HPDE6-E6E7 (cell line): Measurements from ENCODE around the gene PTGER4.

Experiments
- DNase-seq: peaks from one replicate; pipeline ENCODE4 v3.0.0; 2011; ENCODE audit warnings: missing footprints; ENCODE audit errors: extremely low spot score

PTGER4 gene

DNA sequence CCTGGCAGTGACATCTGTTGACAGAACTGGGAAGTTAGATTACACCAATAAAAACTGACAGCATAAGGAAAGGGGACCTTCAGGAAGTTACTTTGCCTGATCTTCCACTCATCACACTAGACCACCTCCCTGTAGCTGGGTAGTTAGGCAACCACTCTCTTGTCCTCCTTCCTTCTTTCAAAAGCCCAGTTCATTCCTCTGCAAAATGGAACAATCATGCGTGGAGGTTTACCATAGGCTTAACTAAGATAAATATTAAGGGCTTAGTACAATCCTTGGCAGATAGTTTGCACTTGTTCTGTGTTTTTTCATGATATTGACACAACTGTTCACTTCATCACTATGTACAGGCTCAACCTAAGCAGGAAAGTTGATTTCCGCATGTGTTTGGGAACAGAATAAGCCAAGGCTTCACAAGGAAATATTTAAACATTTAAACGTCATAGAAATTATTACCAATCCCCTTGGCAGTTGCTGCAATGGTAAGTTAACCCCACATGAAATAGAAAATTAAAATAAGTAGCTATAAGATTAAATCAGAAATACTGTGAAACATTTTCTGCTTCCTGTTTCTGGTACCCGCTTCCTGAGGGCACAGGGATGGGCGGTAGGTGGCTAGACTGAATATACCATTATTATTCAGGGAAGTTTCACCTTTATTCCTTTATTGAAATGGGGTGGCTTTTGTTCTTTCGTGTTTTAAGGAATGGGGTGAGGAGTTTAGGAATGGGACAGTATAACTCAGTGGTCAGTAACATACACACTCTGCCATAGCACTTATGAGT, 9.9 kb upstream of the PTGER4 start:
- no peak for DNase-seq

DNA sequence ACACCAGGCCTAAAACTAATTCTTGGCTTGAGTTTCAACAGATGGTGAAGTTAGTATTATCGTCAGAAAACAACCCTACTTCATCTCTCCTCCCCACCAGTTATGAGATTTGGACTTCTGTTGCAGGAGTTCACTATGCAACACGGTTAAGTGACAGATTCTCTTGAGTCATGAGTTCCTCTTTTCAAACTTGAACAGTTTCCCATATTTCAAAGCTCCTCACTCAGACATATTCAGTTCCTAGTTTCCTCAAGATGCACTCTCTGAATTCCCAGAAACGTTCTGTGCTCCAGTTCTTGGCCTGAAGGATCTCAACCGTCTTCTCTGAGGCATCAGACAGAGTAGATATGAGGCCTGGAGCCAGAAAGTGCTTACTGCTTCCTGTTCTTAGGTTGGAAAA, 7.3 kb upstream of the PTGER4 start:
- no peak for DNase-seq

DNA sequence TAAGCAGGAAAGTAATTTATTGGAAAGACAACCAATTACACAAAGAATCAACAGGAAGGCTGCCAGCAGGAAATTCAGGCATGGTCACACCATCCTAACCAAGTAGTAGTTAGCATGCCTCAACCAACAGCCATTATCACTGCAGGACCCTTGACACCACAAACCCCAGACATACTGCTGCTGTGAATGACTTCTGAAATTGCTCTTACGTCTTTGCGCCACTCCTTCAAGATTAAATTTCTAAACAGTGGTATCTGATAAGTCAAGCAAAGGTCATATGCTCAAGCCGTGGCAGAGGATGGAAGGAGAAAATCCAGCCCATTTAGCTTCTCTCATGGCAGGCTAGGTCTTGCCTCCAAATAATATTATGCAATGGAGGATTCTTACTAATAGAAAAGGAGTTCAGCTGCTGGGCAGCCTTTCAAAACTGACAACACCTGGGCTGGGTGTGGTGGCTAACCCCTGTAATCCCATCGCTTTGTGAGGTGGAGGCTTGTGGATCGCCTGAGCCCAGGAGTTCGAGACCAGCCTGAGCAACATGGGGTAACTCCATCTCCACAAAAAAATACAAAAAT, 5.0 kb upstream of the PTGER4 start:
- peak; percentile 52 for DNase-seq

DNA sequence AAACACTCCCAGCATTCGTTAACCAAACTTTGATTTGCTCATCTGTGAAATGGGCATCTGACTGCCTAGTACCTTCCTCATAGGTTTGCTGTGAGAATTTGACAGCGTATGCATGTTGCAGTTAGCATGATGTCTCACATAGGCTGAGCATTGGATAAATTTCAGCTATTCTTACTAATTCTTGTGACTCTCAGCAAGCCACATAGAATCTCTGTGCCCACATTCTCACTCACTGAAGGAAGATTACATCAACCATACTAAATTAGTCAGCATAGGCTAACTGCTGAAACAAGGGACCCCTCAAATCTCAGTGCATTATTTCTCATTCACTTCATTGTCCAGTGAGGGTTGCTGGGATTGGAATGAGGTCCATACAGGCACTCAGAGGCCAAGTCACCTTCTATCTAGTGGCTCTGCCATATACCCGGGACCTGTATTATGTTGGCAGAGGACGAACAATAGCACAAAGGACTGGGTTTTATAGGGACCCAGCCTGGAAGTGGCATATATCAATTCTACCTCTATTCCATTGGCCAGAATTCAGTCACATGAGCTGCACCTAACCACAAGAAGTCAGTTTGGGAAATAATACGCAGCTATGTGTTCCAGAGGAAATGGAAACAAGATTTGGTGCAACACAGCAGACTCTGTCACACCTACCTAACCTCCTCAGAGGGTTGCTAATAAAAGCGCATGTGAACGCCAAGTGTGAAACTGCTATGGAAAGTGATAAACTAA, 4.2 kb upstream of the PTGER4 start:
- DNase-seq, result no peak

DNA sequence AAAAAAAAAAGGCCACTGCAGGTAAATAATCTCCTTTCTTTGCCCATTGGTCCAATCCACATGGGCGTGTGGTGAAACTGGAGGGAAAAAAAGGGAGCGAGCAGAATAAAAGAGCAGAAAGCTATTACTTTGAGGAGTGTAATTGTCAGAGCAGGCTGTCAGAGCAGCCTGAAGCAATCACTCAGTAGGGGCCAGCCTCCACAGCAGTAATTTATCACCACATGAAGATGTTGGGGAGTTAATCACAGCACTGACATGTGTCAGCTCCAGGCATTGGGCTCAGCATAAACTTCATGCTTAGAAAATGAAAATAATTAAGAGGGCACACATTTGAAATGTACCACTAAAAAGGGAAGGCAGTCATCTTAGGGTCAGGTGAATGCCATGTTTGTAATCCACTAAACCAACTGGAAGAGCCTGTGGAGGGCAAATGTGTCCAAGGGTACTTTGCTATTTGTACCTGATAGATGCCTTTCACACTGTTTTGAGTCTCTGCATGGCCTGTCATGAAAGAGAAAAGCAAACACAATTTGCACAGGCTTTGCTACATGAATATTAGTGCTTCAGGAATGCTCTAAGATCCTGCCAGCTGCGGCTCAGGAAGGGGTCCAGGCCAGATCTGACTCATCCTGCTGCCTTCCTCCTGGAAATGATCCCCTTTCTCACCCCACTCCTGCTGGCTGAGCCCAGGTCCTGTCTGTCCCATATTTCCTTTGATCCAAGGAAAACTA, 2.9 kb upstream of the PTGER4 start:
- no peak for DNase-seq

DNA sequence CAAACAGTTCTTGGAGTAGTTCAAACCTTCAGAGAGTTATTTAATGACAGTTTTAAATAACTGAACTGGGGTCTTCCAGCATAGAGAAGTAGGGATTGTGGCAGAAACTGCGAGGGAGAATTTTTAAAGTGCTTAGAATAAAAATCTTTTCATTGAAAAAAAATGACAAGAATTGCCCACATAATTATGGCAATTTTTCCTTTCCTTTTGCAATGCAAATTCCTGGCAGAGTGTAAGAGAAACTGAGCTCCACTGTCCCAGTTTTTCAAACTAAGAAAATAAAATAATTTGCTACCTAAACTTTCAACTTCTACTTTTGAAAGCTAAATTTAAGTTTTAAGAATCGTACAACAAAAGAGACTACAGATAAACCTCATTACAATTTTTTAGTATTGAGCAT, 2.3 kb upstream of the PTGER4 start:
- no peak for DNase-seq

DNA sequence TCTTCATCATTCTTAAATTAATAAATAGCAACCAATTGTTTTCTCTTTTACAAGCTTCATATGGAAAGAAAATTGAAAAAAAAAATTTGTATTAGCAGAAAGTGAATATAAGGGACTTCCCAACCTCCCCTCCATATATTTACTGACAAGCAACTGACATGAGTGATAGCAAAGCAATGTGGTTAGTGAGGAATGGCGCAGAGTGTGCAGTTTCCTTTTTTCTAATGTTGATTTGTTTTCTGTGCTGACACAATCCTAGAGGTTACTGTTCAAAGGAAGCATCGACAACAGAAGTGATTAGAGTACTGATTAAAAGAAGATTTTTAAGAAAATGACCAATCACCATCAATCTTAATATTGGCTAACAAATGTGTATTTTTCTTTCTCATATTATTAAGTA, 1.7 kb upstream of the PTGER4 start:
- no peak for DNase-seq

DNA sequence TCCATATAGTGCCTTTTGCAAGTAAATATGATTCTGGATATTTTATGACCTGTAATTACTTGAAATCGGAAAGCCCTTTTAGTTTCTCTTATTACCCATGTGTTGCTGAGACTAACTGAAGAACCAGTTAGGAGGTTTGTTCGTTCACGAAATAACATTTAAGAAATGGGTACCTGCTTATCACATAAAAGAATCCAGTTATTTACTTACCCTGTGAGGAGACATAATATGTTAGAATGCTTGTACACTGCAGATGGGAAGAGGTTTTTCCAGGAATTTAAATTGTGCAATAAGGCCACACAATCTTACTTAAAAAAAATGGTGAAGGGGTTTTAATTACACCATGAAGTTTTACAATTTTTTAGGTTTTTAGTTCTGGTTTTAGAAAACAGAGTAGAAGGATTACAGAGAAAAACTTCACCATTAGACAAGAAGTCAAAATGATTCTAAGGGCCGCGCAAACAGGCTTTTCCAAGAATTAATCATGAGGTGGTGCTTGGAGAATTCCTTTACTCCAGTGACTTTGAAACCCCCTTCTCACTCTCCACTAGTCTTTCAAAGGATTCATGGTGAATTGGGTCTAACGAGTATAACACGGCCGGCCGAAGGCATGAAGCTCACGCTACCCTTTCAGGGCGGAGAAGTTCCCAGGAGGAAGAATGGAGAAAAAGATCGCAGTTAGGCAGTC, 1.1 kb upstream of the PTGER4 start:
- no peak for DNase-seq

DNA sequence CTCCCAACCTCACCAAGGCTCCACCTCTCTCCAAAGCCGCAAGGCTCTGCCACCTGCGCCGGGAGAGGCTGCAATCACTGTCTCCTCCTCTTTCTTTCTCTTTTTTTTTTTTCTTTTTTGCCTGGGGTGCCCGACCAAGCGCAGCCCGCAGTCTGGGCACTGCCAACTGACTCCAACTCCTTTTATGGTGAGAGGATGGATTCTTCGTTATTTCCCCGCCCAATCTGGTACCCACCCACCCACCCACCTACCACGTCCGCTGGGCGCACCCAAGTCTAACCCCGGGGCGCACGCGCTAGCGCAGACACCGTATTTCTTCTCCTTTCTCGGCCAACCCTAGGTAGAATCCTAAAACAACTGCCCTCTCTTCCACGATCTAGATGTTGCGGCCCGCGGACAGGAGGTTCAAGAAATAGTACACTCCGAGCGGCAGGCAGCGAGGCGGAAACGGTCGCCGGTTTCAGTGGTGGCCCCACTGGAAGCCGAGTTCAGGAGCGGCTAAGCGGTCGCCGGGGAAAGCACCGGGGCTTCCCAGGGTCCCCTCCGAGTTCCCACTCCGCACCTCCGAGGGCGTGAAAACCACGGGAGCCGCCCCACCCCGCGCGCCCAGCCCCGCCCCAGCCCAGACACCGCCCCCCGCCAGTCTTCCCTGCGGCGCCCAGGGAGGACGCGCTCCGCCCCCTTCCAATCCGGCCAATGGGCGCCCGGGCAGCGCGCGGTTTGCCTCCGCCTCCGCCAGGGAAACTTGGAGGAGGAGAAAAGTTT, 385 bp upstream of the PTGER4 start:
- peak; percentile 84 for DNase-seq

DNA sequence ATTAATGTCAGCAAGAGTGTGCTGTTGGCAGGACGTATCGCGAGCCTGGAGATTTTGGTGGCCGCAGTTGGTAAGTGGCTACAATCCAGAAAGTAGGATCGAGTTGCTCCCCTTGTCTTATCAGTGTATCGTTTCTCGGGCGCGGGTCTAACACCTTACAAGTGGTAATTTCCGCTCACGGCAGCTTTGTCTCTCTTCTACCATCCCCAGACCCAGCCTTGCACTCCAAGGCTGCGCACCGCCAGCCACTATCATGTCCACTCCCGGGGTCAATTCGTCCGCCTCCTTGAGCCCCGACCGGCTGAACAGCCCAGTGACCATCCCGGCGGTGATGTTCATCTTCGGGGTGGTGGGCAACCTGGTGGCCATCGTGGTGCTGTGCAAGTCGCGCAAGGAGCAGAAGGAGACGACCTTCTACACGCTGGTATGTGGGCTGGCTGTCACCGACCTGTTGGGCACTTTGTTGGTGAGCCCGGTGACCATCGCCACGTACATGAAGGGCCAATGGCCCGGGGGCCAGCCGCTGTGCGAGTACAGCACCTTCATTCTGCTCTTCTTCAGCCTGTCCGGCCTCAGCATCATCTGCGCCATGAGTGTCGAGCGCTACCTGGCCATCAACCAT, 1.1 kb downstream of the PTGER4 start:
- no peak for DNase-seq

DNA sequence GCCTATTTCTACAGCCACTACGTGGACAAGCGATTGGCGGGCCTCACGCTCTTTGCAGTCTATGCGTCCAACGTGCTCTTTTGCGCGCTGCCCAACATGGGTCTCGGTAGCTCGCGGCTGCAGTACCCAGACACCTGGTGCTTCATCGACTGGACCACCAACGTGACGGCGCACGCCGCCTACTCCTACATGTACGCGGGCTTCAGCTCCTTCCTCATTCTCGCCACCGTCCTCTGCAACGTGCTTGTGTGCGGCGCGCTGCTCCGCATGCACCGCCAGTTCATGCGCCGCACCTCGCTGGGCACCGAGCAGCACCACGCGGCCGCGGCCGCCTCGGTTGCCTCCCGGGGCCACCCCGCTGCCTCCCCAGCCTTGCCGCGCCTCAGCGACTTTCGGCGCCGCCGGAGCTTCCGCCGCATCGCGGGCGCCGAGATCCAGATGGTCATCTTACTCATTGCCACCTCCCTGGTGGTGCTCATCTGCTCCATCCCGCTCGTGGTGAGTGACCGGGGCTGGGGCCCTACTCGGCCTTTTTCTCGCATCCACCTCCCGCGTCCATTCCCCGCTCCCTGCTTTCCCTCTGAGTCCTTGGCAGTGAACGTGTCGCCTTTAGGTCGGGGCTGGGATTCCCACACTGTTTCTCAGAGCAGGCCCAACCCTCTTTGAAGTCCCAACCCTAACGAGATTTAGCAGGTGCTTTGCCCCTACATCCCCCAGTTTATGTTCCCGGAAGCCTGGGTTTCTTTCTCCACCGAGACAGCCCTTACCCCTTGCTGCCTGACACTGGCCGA, 1.8 kb downstream of the PTGER4 start:
- DNase-seq, result no peak

DNA sequence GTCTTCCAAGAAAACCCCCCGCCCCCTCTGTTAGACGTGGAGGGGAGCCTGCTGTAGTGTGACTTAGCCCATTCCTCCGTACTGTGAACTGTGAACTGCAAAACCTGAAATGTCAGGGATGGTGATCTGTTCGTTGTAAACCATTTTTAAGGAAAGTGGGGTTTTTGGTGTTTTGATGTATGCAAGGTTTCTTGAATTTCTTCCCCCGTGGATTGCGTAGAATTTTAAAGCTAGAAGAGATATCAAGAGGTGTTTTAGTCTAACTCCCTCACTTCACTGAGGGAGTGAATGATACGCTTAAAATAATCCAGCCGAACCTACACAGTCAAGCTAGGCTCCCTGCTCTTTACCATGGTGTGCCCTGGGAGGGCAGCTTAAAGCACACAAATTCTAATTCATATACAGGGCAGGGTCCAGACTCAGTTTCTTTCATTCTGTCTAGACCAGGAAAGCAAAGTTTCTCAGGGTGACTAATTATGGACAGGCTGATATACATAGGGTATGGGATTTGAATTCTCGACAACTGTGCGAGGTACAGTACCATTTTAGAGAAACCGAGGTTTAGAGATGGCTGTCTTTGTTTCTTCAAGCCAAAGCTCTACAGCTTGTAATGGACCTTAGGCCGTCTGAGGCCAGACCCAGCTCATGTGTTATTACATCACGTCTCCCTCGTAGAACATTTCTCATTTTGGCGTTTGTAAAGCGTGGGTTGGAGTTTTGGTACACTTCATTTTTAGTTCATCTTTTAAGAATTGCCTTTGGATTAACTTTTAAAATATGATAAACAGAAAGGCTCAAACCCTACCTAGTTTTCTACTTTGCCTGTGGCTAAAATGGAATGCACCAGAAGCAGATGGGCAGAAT, 2.7 kb downstream of the PTGER4 start:
- no peak for DNase-seq

DNA sequence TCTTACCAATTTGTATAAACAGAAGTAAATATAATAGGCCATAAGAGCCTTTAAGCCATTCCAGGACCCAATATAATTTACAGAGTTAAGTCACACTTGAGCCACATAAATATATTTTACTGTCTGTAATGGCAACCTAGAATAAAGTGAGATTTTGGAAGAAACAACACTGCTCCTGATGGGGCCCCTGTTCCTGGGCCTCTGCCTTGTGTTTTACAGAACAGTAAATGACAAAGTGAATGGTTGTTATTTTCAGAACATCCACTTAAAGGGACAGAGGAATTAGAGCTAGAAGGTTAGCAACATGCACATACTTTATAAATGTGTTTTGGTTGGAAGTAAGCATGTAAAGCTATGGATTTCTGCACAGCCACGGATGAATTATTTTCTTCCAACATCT, 3.6 kb downstream of the PTGER4 start:
- DNase-seq, result no peak

DNA sequence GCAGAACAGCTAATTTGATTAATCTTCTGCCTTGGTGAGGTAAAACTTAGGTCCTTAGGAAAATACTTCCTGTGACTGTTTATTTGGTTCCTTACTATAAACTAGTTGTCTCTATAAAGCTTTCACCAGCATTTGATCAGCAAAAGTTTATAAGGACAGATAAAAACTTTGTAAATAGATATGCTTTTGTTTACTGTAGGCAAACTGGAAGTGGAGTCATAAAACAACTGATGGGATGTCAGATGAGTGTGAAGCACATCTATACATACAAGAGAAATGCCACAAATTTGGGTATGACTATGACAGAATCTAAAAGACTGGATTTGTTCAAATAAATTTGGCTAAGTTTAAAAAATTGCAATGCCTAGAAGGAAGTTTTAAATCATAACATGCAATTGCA, 5.5 kb downstream of the PTGER4 start:
- no peak for DNase-seq

DNA sequence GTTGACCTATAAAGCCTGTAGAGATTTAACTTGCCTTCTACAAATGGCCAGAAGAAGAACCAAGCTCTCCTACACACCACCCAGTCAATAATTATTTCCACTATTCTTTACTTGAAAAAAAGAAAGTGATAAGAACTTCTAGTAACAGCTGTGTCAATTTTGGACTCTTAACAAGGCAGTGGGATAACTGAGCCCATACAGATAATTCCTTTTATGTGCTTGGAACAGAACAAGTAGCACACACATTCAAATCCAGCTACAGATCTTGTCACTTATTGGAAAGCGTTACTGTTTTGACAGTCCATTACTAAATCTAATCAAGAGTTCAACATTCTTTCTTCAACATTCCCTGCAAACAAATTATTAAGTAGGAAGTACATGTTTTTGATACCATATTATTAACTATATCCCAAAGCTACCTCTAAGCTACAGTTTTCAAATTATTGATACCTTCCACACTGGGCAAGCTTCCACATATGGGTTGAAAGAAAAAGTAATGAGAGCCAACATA, 6.3 kb downstream of the PTGER4 start:
- DNase-seq, result no peak

DNA sequence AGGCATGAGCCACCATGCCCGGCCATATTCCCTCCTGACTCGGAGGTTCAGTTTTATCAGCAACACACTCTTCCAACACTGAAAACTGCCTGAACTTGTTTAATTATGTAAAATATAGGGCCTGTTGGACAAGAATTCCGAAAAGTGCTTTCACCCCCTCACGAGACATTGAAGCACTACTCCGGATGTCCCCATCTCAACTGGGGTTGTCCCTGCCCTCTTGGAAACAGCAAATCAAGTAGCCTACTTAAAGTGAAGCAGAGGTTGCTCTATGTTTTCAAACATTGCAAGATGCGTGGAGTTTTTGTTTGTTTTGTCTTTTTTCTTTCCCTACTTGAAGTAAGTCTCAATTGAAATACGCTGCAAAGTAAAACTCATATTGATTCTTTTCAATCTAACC, 7.6 kb downstream of the PTGER4 start:
- no peak for DNase-seq

DNA sequence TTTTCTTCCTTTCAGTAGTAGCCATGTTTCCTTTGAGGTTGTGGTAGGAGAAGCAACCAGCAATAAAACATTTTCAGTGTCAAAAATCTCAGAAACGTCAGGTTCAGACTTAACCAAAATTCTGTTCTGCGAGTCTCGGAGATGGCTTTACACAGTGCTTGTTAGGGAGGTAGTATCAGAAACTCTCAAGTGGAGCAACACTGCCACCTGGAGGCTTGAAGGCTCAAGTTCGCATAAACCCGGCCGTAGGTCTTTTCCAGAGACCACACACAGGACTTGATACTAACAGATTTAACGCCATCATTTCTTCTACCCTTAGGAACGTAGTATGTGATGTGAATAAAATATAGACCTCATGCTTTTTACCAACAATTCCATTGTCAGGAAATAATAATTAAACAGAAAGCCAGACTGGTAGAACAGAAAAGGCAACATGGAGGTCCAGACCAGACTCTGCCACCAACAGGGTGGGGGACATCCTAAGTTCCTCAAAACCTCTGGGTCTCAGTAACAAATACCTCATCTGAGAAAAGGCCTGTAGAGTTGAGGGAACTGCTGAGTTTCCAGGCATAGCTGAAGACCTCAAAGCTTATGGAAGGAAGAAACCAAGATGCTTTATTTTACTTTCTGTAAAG, 8.5 kb downstream of the PTGER4 start:
- no peak for DNase-seq

DNA sequence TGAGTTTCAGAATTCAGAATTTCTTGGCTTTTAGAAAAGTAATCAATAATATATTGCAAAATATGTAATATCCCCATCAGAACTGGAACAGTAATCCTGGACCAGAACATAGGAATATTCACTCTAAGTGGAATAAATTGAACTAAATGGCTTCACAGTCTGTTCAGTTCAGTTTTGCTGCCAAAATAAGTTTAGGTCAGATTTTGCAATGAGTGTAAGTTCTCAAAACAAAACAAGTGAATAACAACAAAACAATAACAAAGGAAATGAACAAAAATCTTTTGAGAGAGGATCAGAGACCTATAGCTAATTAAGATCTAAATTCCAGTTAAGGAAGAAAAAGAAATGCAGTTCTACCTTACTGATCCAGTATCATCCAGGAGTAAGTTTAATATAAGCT, 9.3 kb downstream of the PTGER4 start:
- no peak for DNase-seq
